SK-N-SH (cell line): ENCODE results near the gene CRIP1. TPM values are rescaled to one million over a fixed set of nuclear protein-coding genes. Genes with fewer than 3 reads are reported as not detected.

Experiments
- CTCF ChIA-PET: fragments of 300-600, 350-600 bp; formaldehyde crosslinking; extraction: SDS; loops from one replicate; lab custom pipeline; 2021; lab: Yijun Ruan, JAX
- POLR2A ChIA-PET: fragments of 350-600 bp; sonication (Branson Sonifier 250); formaldehyde crosslinking; extraction: SDS; loops from one replicate; lab custom pipeline; 2020; ENCODE audit warnings: antibody characterized with exemption, inconsistent platforms; lab: Yijun Ruan, JAX
- DNase-seq: peaks from one replicate; pipeline ENCODE4 v3.0.0; 2012
- H2AFZ ChIP-seq: fragments of 200-600 bp; sonication (generic); 2 replicates; pipeline ENCODE4 v1.8.1; 2016; ENCODE audit warnings: antibody characterized with exemption, mild to moderate bottlenecking, low read depth
- H3F3A ChIP-seq: fragments of 200-600 bp; sonication (generic); replicated peaks from 2 replicates; pipeline ENCODE3; 2016; ENCODE audit warnings: antibody characterized with exemption, mild to moderate bottlenecking; ENCODE audit not compliant: insufficient read depth
- H3K27ac ChIP-seq, 2 experiments: fragments of 200-500 bp in 1 of 2; fragments of 200-600 bp in 1 of 2; sonication (Bioruptor generic) in 1 of 2; sonication (generic), shearing (Covaris generic) in 1 of 2; 2 replicates each; pipeline versions ENCODE4 v1.5.1 to v1.6.1; 2014 to 2016; ENCODE audit warnings: low read depth in 2 of 2, inconsistent platforms in 1 of 2, low read length in 1 of 2, mild to moderate bottlenecking in 1 of 2, mixed read lengths in 1 of 2
- H3K27me3 ChIP-seq: fragments of 200-600 bp; sonication (generic), shearing (Covaris generic); 2 replicates; pipeline ENCODE4 v1.6.1; 2016; ENCODE audit warnings: mixed run types; ENCODE audit not compliant: insufficient read depth
- H3K36me3 ChIP-seq, 2 experiments: fragments of 200-500 bp in 1 of 2; fragments of 200-600 bp in 1 of 2; sonication (Bioruptor generic) in 1 of 2; sonication (generic) in 1 of 2; replicated peaks in 1 of 2; 2 replicates each; pipeline versions ENCODE3 to v1.5.1; 2014 to 2016; ENCODE audit warnings: low read length in 1 of 2, mild to moderate bottlenecking in 1 of 2; ENCODE audit not compliant: insufficient read depth in 2 of 2, control insufficient read depth in 1 of 2
- H3K4me1 ChIP-seq, 2 experiments: fragments of 200-500 bp in 1 of 2; fragments of 200-600 bp in 1 of 2; sonication (Bioruptor generic) in 1 of 2; sonication (generic), shearing (Covaris generic) in 1 of 2; 2 replicates each; pipeline versions ENCODE4 v1.5.1 to v1.6.1; 2014 to 2016; ENCODE audit warnings: low read depth in 1 of 2, low read length in 1 of 2, mixed run types in 1 of 2; ENCODE audit not compliant: insufficient read depth in 2 of 2, control insufficient read depth in 1 of 2
- H3K4me2 ChIP-seq: fragments of 200-600 bp; sonication (generic), shearing (Covaris generic); 2 replicates; pipeline ENCODE4 v1.6.1; 2017; ENCODE audit warnings: mixed run types
- H3K4me3 ChIP-seq, 2 experiments: fragments of 200-500 bp in 1 of 2; fragments of 200-600 bp in 1 of 2; sonication (Bioruptor generic) in 1 of 2; sonication (generic), shearing (Covaris generic) in 1 of 2; 2 replicates each; pipeline versions ENCODE4 v1.5.1 to v1.8.1; 2014 to 2016; ENCODE audit warnings: low read depth in 2 of 2, inconsistent platforms in 1 of 2, low read length in 1 of 2, mild to moderate bottlenecking in 1 of 2, mixed read lengths in 1 of 2, moderate library complexity in 1 of 2
- H3K79me2 ChIP-seq: fragments of 200-600 bp; sonication (generic); 2 replicates; pipeline ENCODE4 v1.8.1; 2017; ENCODE audit warnings: mild to moderate bottlenecking; ENCODE audit not compliant: insufficient read depth
- H3K9ac ChIP-seq: fragments of 200-600 bp; sonication (generic); 2 replicates; pipeline ENCODE4 v1.6.1; 2017; ENCODE audit warnings: mixed run types
- H3K9me2 ChIP-seq: fragments of 200-600 bp; sonication (generic); 2 replicates; pipeline ENCODE4 v1.6.1; 2017; ENCODE audit warnings: mixed run types
- H3K9me3 ChIP-seq: fragments of 200-600 bp; sonication (generic); 2 replicates; pipeline ENCODE4 v1.6.1; 2017; ENCODE audit warnings: mixed run types, mild to moderate bottlenecking, moderate library complexity
- H4K20me1 ChIP-seq: fragments of 200-600 bp; sonication (generic); 2 replicates; pipeline ENCODE4 v1.6.1; 2017; ENCODE audit warnings: mild to moderate bottlenecking, mixed run types; ENCODE audit not compliant: insufficient read depth
- POLR2AphosphoS5 ChIP-seq: IDR thresholded peaks from 2 replicates; pipeline ENCODE4 v1.6.1; 2012; ENCODE audit warnings: low read depth, low read length
- RXRA ChIP-seq: IDR thresholded peaks from 2 replicates; pipeline ENCODE4 v1.4.0; 2012; ENCODE audit warnings: low read depth, mild to moderate bottlenecking, borderline replicate concordance
- WGBS: methylation state at CpG from one replicate; pipeline ENCODE4 v1.1.6; 2017; ENCODE audit warnings: low lambda C conversion rate; 5-methylcytosine and 5-hydroxymethylcytosine counted together
- polyA plus RNA-seq, 3 experiments: library from polyadenylated mRNA; depleted of rRNA; stranded (reverse); fragments of >200 nt; gene quantifications; 2 replicates each; pipeline ENCODE4 v1.2.3, GENCODE V29; 2012
- TF ChIP-seq, protein P1 (sequence below): fragments of 200-600 bp; sonication (generic); IDR thresholded peaks from 2 replicates; pipeline ENCODE4 v1.6.1; 2017; ENCODE audit warnings: antibody characterized with exemption, mild to moderate bottlenecking, moderate library complexity
- TF ChIP-seq, protein P2 (sequence below): IDR thresholded peaks from 2 replicates; pipeline ENCODE4 v1.6.1; 2012; ENCODE audit warnings: mild to moderate bottlenecking, low read depth, low read length, moderate library complexity
- TF ChIP-seq, protein P3 (sequence below): IDR thresholded peaks from 2 replicates; pipeline ENCODE4; 2012
- TF ChIP-seq, protein P4 (sequence below): IDR thresholded peaks from 2 replicates; pipeline ENCODE4 v1.4.0; 2012; ENCODE audit warnings: low read depth, borderline replicate concordance

Gene CRIP1
- polyA plus RNA-seq, 1 of the 3 experiments (the other 2 are of a cell fraction): 0.72 TPM

DNA sequence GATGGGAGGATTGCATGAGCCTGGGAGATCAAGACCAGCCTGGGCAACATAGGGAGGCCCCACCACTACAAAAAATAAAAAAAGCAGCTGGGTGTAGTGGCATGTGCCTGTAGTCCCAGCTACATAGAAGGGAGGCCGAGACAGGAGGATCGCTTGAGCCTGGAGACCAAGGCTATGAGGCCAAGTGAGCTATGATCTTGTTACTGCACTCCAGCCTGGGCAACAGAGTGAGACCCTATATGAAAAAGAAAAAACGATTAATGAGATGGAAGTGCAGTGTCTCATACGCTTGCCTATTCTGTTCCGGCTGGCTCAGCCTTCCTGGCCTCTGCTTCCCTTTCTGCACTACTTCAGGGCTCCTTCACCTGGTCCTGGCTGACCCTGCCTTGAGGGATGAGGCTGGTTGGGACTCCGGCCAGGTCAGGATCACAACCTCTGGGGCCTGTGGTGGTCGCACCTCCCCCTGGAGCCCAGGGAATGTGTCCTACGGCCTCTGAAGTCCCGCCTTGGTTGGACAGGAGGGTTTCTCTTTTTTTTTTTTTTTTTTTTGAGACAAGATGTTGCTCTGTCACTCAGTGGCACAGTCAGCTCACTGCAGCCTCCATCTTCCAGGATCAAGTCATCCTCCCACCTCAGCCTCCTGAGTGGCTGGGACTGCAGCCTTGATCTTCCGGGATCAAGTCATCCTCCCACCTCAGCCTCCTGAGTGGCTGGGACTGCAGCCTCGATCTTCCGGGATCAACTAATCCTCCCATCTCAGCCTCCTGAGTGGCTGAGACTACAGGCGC, 15.0 kb downstream of the CRIP1 start (continued):
- TF ChIP-seq, protein P1, sequence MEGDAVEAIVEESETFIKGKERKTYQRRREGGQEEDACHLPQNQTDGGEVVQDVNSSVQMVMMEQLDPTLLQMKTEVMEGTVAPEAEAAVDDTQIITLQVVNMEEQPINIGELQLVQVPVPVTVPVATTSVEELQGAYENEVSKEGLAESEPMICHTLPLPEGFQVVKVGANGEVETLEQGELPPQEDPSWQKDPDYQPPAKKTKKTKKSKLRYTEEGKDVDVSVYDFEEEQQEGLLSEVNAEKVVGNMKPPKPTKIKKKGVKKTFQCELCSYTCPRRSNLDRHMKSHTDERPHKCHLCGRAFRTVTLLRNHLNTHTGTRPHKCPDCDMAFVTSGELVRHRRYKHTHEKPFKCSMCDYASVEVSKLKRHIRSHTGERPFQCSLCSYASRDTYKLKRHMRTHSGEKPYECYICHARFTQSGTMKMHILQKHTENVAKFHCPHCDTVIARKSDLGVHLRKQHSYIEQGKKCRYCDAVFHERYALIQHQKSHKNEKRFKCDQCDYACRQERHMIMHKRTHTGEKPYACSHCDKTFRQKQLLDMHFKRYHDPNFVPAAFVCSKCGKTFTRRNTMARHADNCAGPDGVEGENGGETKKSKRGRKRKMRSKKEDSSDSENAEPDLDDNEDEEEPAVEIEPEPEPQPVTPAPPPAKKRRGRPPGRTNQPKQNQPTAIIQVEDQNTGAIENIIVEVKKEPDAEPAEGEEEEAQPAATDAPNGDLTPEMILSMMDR: no peak
- TF ChIP-seq RXRA (no peak), POLR2AphosphoS5 (no peak)

DNA sequence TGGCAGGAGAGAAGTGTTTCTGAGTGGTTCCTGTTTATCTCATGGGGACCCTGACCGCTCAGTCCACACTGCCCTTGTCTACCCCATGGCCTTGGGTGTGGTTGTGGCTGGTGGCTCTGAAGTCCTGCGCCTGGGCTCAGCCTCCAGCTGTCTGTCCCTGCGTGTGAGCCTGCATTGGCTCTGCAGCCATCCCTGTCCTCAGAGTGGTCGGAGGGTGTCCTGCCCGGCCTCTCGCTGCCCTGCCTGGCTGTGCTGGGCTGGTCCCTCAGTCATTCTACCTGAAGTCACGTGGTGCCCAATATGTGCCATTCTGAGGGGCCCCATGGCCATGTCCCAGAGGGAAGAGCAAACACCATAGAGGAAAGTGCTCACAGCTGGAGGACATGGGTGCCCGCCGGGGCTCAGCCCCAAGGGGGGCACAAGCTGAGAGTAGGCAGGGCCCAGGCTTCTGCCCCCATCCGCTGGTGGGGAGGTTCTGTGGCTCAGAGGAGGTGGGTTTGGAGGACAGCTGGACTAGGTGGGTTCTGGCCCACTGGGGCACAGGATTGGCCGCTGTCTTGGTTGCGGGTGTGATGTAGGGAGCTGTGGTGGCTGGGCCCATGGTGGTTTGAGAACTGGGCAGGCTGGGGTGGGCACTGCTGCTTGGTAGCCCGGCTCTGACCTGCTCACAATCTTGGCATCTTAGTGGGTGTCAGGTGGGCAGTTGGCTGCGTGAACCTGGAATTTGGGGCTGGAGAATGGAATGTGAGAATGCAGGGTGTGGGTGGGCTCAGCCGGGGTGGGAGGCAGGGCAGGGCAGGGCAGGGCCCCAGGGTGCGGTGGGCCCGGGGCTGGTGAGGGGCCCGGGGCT, 16.0 kb downstream of the CRIP1 start:
- H3K9me2 ChIP-seq: no peaks in the 10 kb centered on the region
- DNase-seq: peak; percentile 26
- H3K36me3 ChIP-seq: no peaks in the 10 kb centered on the region
- H3K27me3 ChIP-seq: no peaks in the 10 kb centered on the region; the same call in 1 of the 2 replicates
- TF ChIP-seq, protein P2, sequence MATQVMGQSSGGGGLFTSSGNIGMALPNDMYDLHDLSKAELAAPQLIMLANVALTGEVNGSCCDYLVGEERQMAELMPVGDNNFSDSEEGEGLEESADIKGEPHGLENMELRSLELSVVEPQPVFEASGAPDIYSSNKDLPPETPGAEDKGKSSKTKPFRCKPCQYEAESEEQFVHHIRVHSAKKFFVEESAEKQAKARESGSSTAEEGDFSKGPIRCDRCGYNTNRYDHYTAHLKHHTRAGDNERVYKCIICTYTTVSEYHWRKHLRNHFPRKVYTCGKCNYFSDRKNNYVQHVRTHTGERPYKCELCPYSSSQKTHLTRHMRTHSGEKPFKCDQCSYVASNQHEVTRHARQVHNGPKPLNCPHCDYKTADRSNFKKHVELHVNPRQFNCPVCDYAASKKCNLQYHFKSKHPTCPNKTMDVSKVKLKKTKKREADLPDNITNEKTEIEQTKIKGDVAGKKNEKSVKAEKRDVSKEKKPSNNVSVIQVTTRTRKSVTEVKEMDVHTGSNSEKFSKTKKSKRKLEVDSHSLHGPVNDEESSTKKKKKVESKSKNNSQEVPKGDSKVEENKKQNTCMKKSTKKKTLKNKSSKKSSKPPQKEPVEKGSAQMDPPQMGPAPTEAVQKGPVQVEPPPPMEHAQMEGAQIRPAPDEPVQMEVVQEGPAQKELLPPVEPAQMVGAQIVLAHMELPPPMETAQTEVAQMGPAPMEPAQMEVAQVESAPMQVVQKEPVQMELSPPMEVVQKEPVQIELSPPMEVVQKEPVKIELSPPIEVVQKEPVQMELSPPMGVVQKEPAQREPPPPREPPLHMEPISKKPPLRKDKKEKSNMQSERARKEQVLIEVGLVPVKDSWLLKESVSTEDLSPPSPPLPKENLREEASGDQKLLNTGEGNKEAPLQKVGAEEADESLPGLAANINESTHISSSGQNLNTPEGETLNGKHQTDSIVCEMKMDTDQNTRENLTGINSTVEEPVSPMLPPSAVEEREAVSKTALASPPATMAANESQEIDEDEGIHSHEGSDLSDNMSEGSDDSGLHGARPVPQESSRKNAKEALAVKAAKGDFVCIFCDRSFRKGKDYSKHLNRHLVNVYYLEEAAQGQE: no peak
- TF ChIP-seq, protein P3, sequence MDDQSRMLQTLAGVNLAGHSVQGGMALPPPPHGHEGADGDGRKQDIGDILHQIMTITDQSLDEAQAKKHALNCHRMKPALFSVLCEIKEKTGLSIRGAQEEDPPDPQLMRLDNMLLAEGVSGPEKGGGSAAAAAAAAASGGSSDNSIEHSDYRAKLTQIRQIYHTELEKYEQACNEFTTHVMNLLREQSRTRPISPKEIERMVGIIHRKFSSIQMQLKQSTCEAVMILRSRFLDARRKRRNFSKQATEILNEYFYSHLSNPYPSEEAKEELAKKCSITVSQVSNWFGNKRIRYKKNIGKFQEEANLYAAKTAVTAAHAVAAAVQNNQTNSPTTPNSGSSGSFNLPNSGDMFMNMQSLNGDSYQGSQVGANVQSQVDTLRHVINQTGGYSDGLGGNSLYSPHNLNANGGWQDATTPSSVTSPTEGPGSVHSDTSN: no peak
- TF ChIP-seq, protein P4, sequence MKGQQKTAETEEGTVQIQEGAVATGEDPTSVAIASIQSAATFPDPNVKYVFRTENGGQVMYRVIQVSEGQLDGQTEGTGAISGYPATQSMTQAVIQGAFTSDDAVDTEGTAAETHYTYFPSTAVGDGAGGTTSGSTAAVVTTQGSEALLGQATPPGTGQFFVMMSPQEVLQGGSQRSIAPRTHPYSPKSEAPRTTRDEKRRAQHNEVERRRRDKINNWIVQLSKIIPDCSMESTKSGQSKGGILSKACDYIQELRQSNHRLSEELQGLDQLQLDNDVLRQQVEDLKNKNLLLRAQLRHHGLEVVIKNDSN: no peak
- no peak overlapping the region for H3K27ac ChIP-seq
- H3K4me2 ChIP-seq: no peak overlapping the region
- H4K20me1 ChIP-seq: no peaks in the 10 kb centered on the region
- peaks cover 0 to 9% of the 10 kb centered on the region in 2 experiments; a peak in 1 of 4 replicates for H3K4me1 ChIP-seq
- POLR2A ChIA-PET: interaction anchor here (0.6 kb wide), 1 partner anchor 100 kb away, joined by 4 read pairs; no protein-coding TSS in a partner anchor
- no peaks in the 10 kb centered on the region for H3K79me2 ChIP-seq
- H3K4me3 ChIP-seq: no peak overlapping the region
- no peaks in the 10 kb centered on the region for H3K9me3 ChIP-seq
- CTCF ChIA-PET: interaction anchor here (0.8 to 1.3 kb wide), 3 partner anchors 25 to 35 kb away, joined by 3 to 5 read pairs (median 5); no protein-coding TSS in a partner anchor
- no peak overlapping the region for H3K9ac ChIP-seq
- no peak overlapping the region for H2AFZ ChIP-seq
- H3F3A ChIP-seq: no peaks in the 10 kb centered on the region
- 88% methylated on average over 8 of the region's 18 CpGs for WGBS
